Adrenal gland (tissue), 5 donors: ENCODE measurements around the gene LINC01488.

ENCODE experiments used
- CTCF ChIP-seq, 6 experiments: fragments of 450-650 bp in 4 of 6; fragments of 200-600 bp in 2 of 6; sonication (generic) in 1 of 6; IDR thresholded peaks; 1 replicate in 5 of 6; 2 replicates in 1 of 6; pipeline versions ENCODE4 v1.5.1 to v1.8.0; 2016 to 2021; ENCODE audit warnings: antibody characterized with exemption in 6 of 6, mild to moderate bottlenecking in 2 of 6, moderate library complexity in 1 of 6
- POLR2A ChIP-seq, 2 donors: fragments of 450-650 bp; IDR thresholded peaks; one replicate each; pipeline ENCODE4 v1.6.1; 2017; ENCODE audit warnings: antibody characterized with exemption in 2 of 2, mild to moderate bottlenecking in 2 of 2, moderate library complexity in 1 of 2
- donor health status: DM: no; HTN: no; CAD: no.

GRCh38 chr11:69492201-69492991, 10.9 kb downstream of the LINC01488 start:
- TF ChIP-seq CTCF (IDR thresholded peaks at IDR 0.05) (no peak), POLR2A (IDR thresholded peaks at IDR 0.05) (no peak)
